Measurements from ENCODE around the gene OSTF1.

Gene OSTF1

DNA sequence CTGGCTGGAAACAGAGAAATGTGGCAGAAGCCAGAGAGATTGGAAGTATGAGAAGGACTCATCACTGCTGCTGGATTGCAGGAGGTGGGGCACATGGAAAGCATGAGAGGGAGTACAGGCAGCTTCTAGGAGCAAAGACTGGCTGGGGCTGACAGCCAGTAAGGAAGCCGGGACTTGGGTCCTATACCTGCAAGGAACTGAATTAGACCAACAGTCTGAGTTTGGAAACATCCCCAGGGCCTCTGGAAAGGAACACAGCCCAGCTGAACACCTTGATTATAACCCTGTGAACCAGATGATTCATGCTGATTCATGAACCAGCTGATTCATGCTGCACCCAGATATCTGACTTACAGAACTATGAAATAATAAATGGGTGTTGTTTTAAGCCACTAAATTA, 93.4 kb downstream of the OSTF1 start:
- Histone ChIP-seq H3K27me3 (no peaks in the 10 kb centered on the region), H3K9me3 (no peaks in the 10 kb centered on the region), H3K4me3 (ENCODE audit: low read depth, low read length) (no peak overlapping the region), H3K36me3 (no peaks in the 10 kb centered on the region), H3K4me1 (no peaks in the 10 kb centered on the region)
- DNase-seq: no peak
- TF ChIP-seq CTCF (IDR thresholded peaks at IDR 0.05; ENCODE audit: low read depth, low read length): no peak

DNA sequence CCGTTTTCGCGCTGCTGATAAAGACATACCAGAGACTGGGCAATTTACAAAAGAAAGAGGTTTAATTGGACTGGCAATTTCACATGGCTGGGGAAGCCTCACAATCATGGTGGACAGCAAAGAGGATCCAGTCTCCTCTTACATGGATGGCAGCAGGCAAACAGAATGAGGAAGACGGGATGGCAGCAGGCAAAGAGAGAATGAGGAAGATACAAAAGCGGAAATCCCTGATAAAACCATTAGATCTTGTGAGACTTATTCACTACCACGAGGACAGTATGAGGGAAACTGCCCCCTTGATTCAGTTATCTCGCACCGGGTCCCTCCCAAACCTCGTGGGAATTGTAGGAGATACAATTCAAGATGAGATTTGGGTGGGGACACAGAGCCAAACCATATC, 95.0 kb downstream of the OSTF1 start:
- no peaks in the 10 kb centered on the region for H3K27me3 ChIP-seq
- H3K4me3 ChIP-seq (ENCODE audit: low read depth, low read length): no peak overlapping the region
- no peak for TF ChIP-seq CTCF (IDR thresholded peaks at IDR 0.05; ENCODE audit: low read depth, low read length)
- no peak for DNase-seq
- no peaks in the 10 kb centered on the region for H3K36me3 ChIP-seq
- H3K9me3 ChIP-seq: no peaks in the 10 kb centered on the region
- H3K4me1 ChIP-seq: no peaks in the 10 kb centered on the region

DNA sequence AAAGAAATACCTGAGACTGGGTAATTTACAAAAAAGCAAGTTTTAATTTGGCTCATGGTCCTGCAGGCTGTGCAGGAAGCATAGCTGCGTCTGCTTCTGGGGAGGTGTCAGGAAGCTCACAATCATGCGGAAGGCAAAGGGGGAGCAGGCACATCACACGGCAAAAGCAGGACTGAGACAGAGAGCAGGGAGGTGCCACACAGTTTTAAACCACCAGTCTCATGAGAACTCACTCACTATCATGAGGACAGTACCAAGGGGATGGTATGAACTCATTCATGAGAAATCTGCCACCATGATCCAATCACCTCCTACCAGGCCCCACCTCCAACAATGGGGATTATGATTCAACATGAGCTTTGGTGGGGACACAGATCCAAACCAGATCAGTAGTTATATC, 96.2 kb downstream of the OSTF1 start:
- no peaks in the 10 kb centered on the region for H3K9me3 ChIP-seq
- TF ChIP-seq CTCF (IDR thresholded peaks at IDR 0.05; ENCODE audit: low read depth, low read length): no peak
- H3K4me1 ChIP-seq: no peaks in the 10 kb centered on the region
- H3K27me3 ChIP-seq: no peaks in the 10 kb centered on the region; the same call in 1 of the 2 replicates
- no peaks in the 10 kb centered on the region for H3K36me3 ChIP-seq
- DNase-seq: no peak
- H3K4me3 ChIP-seq (ENCODE audit: low read depth, low read length): no peak overlapping the region

- H3K4me3 ChIP-seq (ENCODE audit: low read depth, low read length): no peak overlapping the region
- no peaks in the 10 kb centered on the region for H3K36me3 ChIP-seq
- DNase-seq: peak; percentile 60
- peak; percentile 86 for TF ChIP-seq CTCF (IDR thresholded peaks at IDR 0.05; ENCODE audit: low read depth, low read length)
- H3K27me3 ChIP-seq: peaks cover 2% of the 10 kb centered on the region
- no peaks in the 10 kb centered on the region for H3K4me1 ChIP-seq
- H3K9me3 ChIP-seq: no peaks in the 10 kb centered on the region
Observed at GRCh38 chr9:75185585-75186170, 97.4 kb downstream of the OSTF1 start.

DNA sequence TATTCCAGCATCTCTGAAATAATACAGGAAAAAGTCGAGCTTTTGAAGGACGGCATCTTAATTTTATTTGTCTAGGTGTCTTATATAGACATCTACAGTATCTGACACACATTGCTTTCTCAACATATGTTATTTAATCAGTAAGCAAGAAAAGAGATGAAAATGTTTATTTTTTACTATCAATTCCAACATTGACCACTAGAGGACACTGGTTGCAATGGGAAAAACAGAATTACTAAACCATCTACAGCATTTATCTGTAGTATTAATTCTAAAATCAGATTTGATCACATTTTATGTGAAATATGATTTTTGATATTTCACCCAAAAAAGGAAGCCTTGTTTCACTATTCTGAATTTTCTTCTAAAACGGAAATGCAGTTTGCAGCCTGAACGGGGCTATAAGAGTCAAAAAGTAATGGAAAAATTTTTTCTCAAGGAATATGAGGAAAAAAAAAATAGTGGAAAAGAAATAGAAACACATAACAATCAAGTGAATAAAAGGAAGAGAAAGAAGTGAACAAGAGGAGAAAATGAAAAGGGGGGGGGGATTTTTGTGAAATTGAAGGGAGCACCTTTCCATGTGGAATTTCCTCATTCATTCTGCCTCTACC, 98.6 kb downstream of the OSTF1 start:
- TF ChIP-seq CTCF (IDR thresholded peaks at IDR 0.05; ENCODE audit: low read depth, low read length): peak; percentile 73
- no peak for DNase-seq

GRCh38 chr9:75188756-75189155, 100.4 kb downstream of the OSTF1 start:
- H3K4me3 ChIP-seq (ENCODE audit: low read depth, low read length): no peak overlapping the region
- DNase-seq: no peak
- H3K36me3 ChIP-seq: no peaks in the 10 kb centered on the region
- H3K4me1 ChIP-seq: no peaks in the 10 kb centered on the region
- H3K27me3 ChIP-seq: peaks cover 13% of the 10 kb centered on the region
- H3K9me3 ChIP-seq: no peaks in the 10 kb centered on the region
- no peak for TF ChIP-seq CTCF (IDR thresholded peaks at IDR 0.05; ENCODE audit: low read depth, low read length)

More for the DNA sequence above, 98.6 kb downstream of the OSTF1 start:
- Histone ChIP-seq H3K9me3 (no peaks in the 10 kb centered on the region), H3K4me1 (no peaks in the 10 kb centered on the region), H3K4me3 (ENCODE audit: low read depth, low read length) (no peak overlapping the region), H3K36me3 (no peaks in the 10 kb centered on the region), H3K27me3 (peaks cover 8% of the 10 kb centered on the region)
